Measurements from ENCODE around the gene RGS2.
A peak's percentile ranks its signal among the peaks of the same experiment; 100 is the strongest.

Gene RGS2

DNA sequence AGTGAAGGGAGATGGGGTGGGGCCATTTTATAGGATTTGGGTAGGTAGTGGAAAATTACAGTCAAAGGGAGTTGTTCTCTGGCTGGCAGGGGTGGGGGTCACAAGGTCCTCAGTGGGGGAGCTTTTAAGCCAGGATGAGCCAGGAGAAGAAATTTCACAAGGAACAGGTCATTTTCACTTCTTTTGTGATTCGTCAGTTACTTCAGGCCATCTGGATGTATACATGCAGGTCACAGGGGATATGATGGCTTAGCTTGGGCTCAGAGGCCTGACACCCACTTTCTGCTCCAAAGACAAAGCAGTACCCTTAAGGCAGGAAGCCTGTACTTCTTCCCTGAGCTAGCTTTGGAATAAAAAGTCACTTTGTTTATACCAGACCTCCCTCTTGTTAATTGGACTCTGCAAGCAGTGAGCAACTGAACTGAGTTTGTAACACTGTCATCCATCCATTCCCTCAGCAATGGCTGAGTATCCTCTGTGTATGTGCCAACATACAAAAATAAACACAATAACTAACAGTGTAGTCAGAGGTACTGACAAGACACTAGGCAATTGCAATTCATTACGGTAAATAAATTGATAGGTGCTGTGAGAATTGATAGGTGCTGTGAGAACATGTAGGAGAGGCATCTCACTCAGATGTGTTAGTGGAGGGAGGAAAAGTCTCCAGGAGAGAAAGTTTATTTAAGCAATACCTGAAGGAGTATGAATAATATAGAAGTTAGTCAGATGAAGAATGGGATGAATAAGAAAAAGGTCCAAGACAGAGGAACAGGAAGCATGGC is 14.7 kb upstream of the RGS2 start:
- H3K18ac ChIP-seq (ENCODE audit: low read depth in 1 of 2, low read length in 2 of 2), result peak overlapping the region in 1 of 2 experiments; percentile 28
- no peak overlapping the region for H4K91ac ChIP-seq (ENCODE audit: low read length)
- no peak overlapping the region for H2AFZ ChIP-seq (ENCODE audit: low read depth, low read length)
- H2BK12ac ChIP-seq (ENCODE audit: low read length in 2 of 2), result no peak overlapping the region
- no peak overlapping the region for H3K4ac ChIP-seq (ENCODE audit: low read depth in 1 of 2, low read length in 2 of 2)
- no peak overlapping the region for H3K23ac ChIP-seq (ENCODE audit: low read length in 2 of 2)
- DNase-seq, result peak; percentile 33
- no peak overlapping the region for H3K14ac ChIP-seq (ENCODE audit: low read length in 2 of 2)
- H3K27me3 ChIP-seq (ENCODE audit: control insufficient read depth in 1 of 2, insufficient read depth in 1 of 2, low read length in 2 of 2), result no peaks in the 10 kb centered on the region
- H3K36me3 ChIP-seq (ENCODE audit: control insufficient read depth in 1 of 2, insufficient read depth in 2 of 2, low read depth in 1 of 2, low read length in 2 of 2), result no peaks in the 10 kb centered on the region
- 73% methylated on average over 2 of the region's 2 CpGs for WGBS
- H4K8ac ChIP-seq (ENCODE audit: low read length), result no peak overlapping the region
- no peak overlapping the region for H2BK15ac ChIP-seq (ENCODE audit: low read depth, poor library complexity, severe bottlenecking)
- H3K9me3 ChIP-seq (ENCODE audit: control insufficient read depth, low read length), result no peaks in the 10 kb centered on the region
- no peak overlapping the region for H3K9ac ChIP-seq (ENCODE audit: low read length)
- no peak overlapping the region for H3K4me2 ChIP-seq (ENCODE audit: low read length, poor library complexity, severe bottlenecking)
- H2AK5ac ChIP-seq (ENCODE audit: low read length, severe bottlenecking), result no peak overlapping the region
- H2BK5ac ChIP-seq (ENCODE audit: low read depth, low read length, poor library complexity, severe bottlenecking), result no peak overlapping the region
- H3K4me1 ChIP-seq (ENCODE audit: control insufficient read depth, insufficient read depth, low read depth, low read length), result no peaks in the 10 kb centered on the region
- H2BK120ac ChIP-seq (ENCODE audit: low read depth, low read length), result no peak overlapping the region
- no peak overlapping the region for H3K4me3 ChIP-seq (ENCODE audit: insufficient read depth in 1 of 2, low read depth in 1 of 2, low read length in 2 of 2)
- no peaks in the 10 kb centered on the region for H3K79me1 ChIP-seq (replicated peaks; ENCODE audit: low read length, poor library complexity, severe bottlenecking)
- H3K27ac ChIP-seq (ENCODE audit: low read length, poor library complexity, severe bottlenecking), result no peak overlapping the region

DNA sequence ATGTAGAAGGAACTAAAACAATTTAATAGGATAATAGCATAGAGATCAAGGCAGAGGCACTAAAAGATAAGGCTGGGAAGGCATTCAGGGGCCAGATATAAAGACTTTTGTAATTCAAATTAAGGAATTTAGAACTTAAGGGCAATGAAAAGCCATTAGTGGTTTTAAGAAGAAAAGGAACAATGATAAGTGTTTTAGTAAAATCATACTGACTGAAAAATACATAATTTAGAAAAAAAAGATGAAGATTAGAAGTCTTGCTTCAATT is 14.1 kb upstream of the RGS2 start:
- no peak overlapping the region for H4K8ac ChIP-seq (ENCODE audit: low read length)

DNA sequence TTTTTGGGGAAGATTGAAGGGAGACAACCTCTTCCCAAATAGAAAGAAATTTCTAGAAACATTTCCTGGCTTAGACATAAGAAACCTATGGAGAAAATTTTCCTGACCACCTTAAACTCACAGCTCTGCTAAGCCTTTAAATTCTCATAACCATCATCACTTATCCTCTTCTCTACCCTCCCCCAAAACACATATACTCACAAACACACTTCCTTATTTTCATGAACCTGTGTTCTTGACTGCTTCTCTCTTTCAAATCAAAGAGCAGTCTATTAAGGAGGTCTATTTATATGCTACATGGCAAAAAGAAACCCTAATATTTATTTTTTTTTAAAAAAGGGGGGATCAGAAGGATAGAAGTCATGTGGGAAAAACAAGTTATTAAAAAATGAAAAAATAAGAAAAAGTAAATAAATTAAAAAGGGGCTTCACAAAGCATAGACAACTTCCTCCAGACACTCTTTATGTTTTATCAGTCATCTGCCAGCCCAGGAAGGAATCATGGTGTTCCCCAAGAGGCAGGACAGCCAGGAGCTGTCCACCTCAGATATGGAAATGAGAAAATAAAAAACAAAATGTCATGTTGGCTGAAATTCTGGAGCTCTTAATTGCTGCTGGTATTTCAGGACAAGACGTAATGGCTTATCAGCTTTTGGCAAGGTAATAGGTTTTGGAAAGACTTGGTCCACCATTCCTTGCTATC is 12.8 kb upstream of the RGS2 start:
- no peak overlapping the region for H2BK5ac ChIP-seq (ENCODE audit: low read depth, low read length, poor library complexity, severe bottlenecking)
- no peak overlapping the region for H3K18ac ChIP-seq (ENCODE audit: low read depth in 1 of 2, low read length in 2 of 2)
- H3K9me3 ChIP-seq (ENCODE audit: control insufficient read depth, low read length), result no peaks in the 10 kb centered on the region
- H2AK5ac ChIP-seq (ENCODE audit: low read length, severe bottlenecking), result no peak overlapping the region
- no peak overlapping the region for H2BK12ac ChIP-seq (ENCODE audit: low read length in 2 of 2)
- H4K8ac ChIP-seq (ENCODE audit: low read length), result no peak overlapping the region
- 88% methylated on average over 1 of the region's 1 CpG for WGBS
- DNase-seq, result no peak
- no peaks in the 10 kb centered on the region for H3K27me3 ChIP-seq (ENCODE audit: control insufficient read depth in 1 of 2, insufficient read depth in 1 of 2, low read length in 2 of 2)
- H3K4me1 ChIP-seq (ENCODE audit: control insufficient read depth, insufficient read depth, low read depth, low read length), result no peaks in the 10 kb centered on the region
- no peaks in the 10 kb centered on the region for H3K36me3 ChIP-seq (ENCODE audit: control insufficient read depth in 1 of 2, insufficient read depth in 2 of 2, low read depth in 1 of 2, low read length in 2 of 2)
- H3K23ac ChIP-seq (ENCODE audit: low read length in 2 of 2), result no peak overlapping the region
- no peak overlapping the region for H2AFZ ChIP-seq (ENCODE audit: low read depth, low read length)
- no peak overlapping the region for H2BK15ac ChIP-seq (ENCODE audit: low read depth, poor library complexity, severe bottlenecking)
- H3K14ac ChIP-seq (ENCODE audit: low read length in 2 of 2), result no peak overlapping the region
- H3K79me1 ChIP-seq (replicated peaks; ENCODE audit: low read length, poor library complexity, severe bottlenecking), result no peaks in the 10 kb centered on the region
- no peak overlapping the region for H3K4ac ChIP-seq (ENCODE audit: low read depth in 1 of 2, low read length in 2 of 2)
- H4K91ac ChIP-seq (ENCODE audit: low read length), result no peak overlapping the region
- no peak overlapping the region for H2BK120ac ChIP-seq (ENCODE audit: low read depth, low read length)
- no peak overlapping the region for H3K27ac ChIP-seq (ENCODE audit: low read length, poor library complexity, severe bottlenecking)
- H3K4me2 ChIP-seq (ENCODE audit: low read length, poor library complexity, severe bottlenecking), result no peak overlapping the region
- no peak overlapping the region for H3K4me3 ChIP-seq (ENCODE audit: insufficient read depth in 1 of 2, low read depth in 1 of 2, low read length in 2 of 2)
- H3K9ac ChIP-seq (ENCODE audit: low read length), result no peak overlapping the region

More for the DNA sequence above, 14.1 kb upstream of the RGS2 start:
- Histone ChIP-seq H3K14ac (ENCODE audit: low read length in 2 of 2) (no peak overlapping the region), H3K18ac (ENCODE audit: low read depth in 1 of 2, low read length in 2 of 2) (no peak overlapping the region), H4K91ac (ENCODE audit: low read length) (no peak overlapping the region), H3K79me1 (replicated peaks; ENCODE audit: low read length, poor library complexity, severe bottlenecking) (no peaks in the 10 kb centered on the region), H3K27ac (ENCODE audit: low read length, poor library complexity, severe bottlenecking) (no peak overlapping the region), H3K9me3 (ENCODE audit: control insufficient read depth, low read length) (no peaks in the 10 kb centered on the region), H2BK12ac (ENCODE audit: low read length in 2 of 2) (no peak overlapping the region), H3K23ac (ENCODE audit: low read length in 2 of 2) (no peak overlapping the region), H3K9ac (ENCODE audit: low read length) (no peak overlapping the region), H3K4me2 (ENCODE audit: low read length, poor library complexity, severe bottlenecking) (no peak overlapping the region), H2AFZ (ENCODE audit: low read depth, low read length) (no peak overlapping the region), H2BK5ac (ENCODE audit: low read depth, low read length, poor library complexity, severe bottlenecking) (no peak overlapping the region), H3K4me1 (ENCODE audit: control insufficient read depth, insufficient read depth, low read depth, low read length) (no peaks in the 10 kb centered on the region), H3K36me3 (ENCODE audit: control insufficient read depth in 1 of 2, insufficient read depth in 2 of 2, low read depth in 1 of 2, low read length in 2 of 2) (no peaks in the 10 kb centered on the region), H2BK15ac (ENCODE audit: low read depth, poor library complexity, severe bottlenecking) (no peak overlapping the region), H3K27me3 (ENCODE audit: control insufficient read depth in 1 of 2, insufficient read depth in 1 of 2, low read length in 2 of 2) (no peaks in the 10 kb centered on the region), H3K4ac (ENCODE audit: low read depth in 1 of 2, low read length in 2 of 2) (no peak overlapping the region), H3K4me3 (ENCODE audit: insufficient read depth in 1 of 2, low read depth in 1 of 2, low read length in 2 of 2) (no peak overlapping the region), H2BK120ac (ENCODE audit: low read depth, low read length) (no peak overlapping the region), H2AK5ac (ENCODE audit: low read length, severe bottlenecking) (no peak overlapping the region)
- no peak for DNase-seq

DNA sequence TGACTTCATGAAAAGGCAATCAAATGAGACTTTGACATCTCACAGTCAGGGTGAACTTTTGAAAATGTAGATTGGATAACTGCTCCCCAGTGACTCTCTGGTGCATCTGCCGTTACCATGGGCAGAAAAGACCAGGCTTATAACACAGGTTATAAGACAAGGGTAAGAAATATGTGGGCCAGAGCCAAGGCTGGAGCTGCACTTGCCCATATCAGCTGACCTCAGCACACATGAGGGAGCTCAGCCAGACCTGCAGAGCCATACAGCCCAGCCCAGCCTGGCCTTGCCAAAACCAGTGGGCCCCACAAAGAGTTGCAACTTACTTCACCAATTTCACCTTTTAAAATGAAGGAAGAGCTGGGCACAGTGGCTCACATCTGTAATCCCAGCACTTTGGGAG is 11.7 kb upstream of the RGS2 start:
- Histone ChIP-seq H3K27ac (ENCODE audit: low read length, poor library complexity, severe bottlenecking) (no peak overlapping the region), H3K79me1 (replicated peaks; ENCODE audit: low read length, poor library complexity, severe bottlenecking) (no peaks in the 10 kb centered on the region), H3K9ac (ENCODE audit: low read length) (no peak overlapping the region), H3K4me3 (ENCODE audit: insufficient read depth in 1 of 2, low read depth in 1 of 2, low read length in 2 of 2) (no peak overlapping the region), H2BK15ac (ENCODE audit: low read depth, poor library complexity, severe bottlenecking) (no peak overlapping the region), H3K18ac (ENCODE audit: low read depth in 1 of 2, low read length in 2 of 2) (no peak overlapping the region), H4K8ac (ENCODE audit: low read length) (peak overlapping the region; percentile 9), H3K14ac (ENCODE audit: low read length in 2 of 2) (no peak overlapping the region), H3K4me2 (ENCODE audit: low read length, poor library complexity, severe bottlenecking) (no peak overlapping the region), H3K4me1 (ENCODE audit: control insufficient read depth, insufficient read depth, low read depth, low read length) (no peaks in the 10 kb centered on the region), H3K23ac (ENCODE audit: low read length in 2 of 2) (no peak overlapping the region), H3K36me3 (ENCODE audit: control insufficient read depth in 1 of 2, insufficient read depth in 2 of 2, low read depth in 1 of 2, low read length in 2 of 2) (no peaks in the 10 kb centered on the region), H2AFZ (ENCODE audit: low read depth, low read length) (no peak overlapping the region), H4K91ac (ENCODE audit: low read length) (no peak overlapping the region), H2BK5ac (ENCODE audit: low read depth, low read length, poor library complexity, severe bottlenecking) (no peak overlapping the region), H3K27me3 (ENCODE audit: control insufficient read depth in 1 of 2, insufficient read depth in 1 of 2, low read length in 2 of 2) (no peaks in the 10 kb centered on the region), H2AK5ac (ENCODE audit: low read length, severe bottlenecking) (no peak overlapping the region), H2BK120ac (ENCODE audit: low read depth, low read length) (no peak overlapping the region), H2BK12ac (ENCODE audit: low read length in 2 of 2) (no peak overlapping the region), H3K9me3 (ENCODE audit: control insufficient read depth, low read length) (no peaks in the 10 kb centered on the region), H3K4ac (ENCODE audit: low read depth in 1 of 2, low read length in 2 of 2) (no peak overlapping the region)
- DNase-seq, result no peak
- WGBS, result 89% methylated on average over 1 of the region's 1 CpG

All from mesenchymal stem cell (in vitro differentiated cells and primary cell).